Measurements from ENCODE around the gene C3orf18. TPM values are rescaled to one million over a fixed set of nuclear protein-coding genes. Genes with fewer than 3 reads are reported as not detected.

Gene C3orf18
- total RNA-seq, 2 experiments from 2014 or later = 29.0 to 33.9 TPM

- peaks cover 41% of the 10 kb centered on the region for H3K36me3 Mint-ChIP-seq (ENCODE audit: low read depth)
- peak overlapping the region; percentile 96 for H3K27ac Mint-ChIP-seq
- peaks cover 85% of the 10 kb centered on the region for H3K4me1 Mint-ChIP-seq
- ChIA-PET POLR2A (interaction anchor here (1.0 to 7.3 kb wide), 3 partner anchors 14 to 16 kb away, joined by 3 to 76 read pairs (median 3); no protein-coding TSS in a partner anchor), CTCF (interaction anchor here (2.6 to 11.1 kb wide), 4 partner anchors 11 to 28 kb away, joined by 8 to 284 read pairs (median 144); partner anchors contain the start of genes C3orf18, CISH, HEMK1 and MAPKAPK3)
- no peak overlapping the region for H3K4me3 Mint-ChIP-seq
- no peaks in the 10 kb centered on the region for H3K27me3 Mint-ChIP-seq
- DNase-seq = no peak
- no peaks in the 10 kb centered on the region for H3K9me3 Mint-ChIP-seq
Observed at GRCh38 chr3:50586763-50587070, 19.2 kb upstream of the C3orf18 start.

- Mint-ChIP-seq H3K36me3 (ENCODE audit: low read depth) (peaks cover 47% of the 10 kb centered on the region), H3K9me3 (no peaks in the 10 kb centered on the region), H3K4me3 (no peak overlapping the region), H3K27me3 (no peaks in the 10 kb centered on the region), H3K27ac (peak overlapping the region; percentile 60), H3K4me1 (peaks cover 85% of the 10 kb centered on the region)
- CTCF ChIA-PET = interaction anchor here (1.2 to 11.1 kb wide), 5 partner anchors 8 to 29 kb away, joined by 4 to 284 read pairs (median 76); partner anchors contain the start of genes C3orf18, CISH, HEMK1 and MAPKAPK3
- POLR2A ChIA-PET = interaction anchor here (1.4 to 7.3 kb wide), 2 partner anchors 16 to 17 kb away, joined by 3 to 76 read pairs; no protein-coding TSS in a partner anchor
- DNase-seq = no peak
Observed at GRCh38 chr3:50585919-50586762, 18.6 kb upstream of the C3orf18 start.

GRCh38 chr3:50584391-50584790 lies 16.8 kb upstream of the C3orf18 start:
- no peaks in the 10 kb centered on the region for H3K27me3 Mint-ChIP-seq
- peaks cover 85% of the 10 kb centered on the region for H3K4me1 Mint-ChIP-seq
- H3K9me3 Mint-ChIP-seq = no peaks in the 10 kb centered on the region
- POLR2A ChIA-PET = no interaction called here
- H3K27ac Mint-ChIP-seq = peak overlapping the region; percentile 12
- no peak for DNase-seq
- no peak overlapping the region for H3K4me3 Mint-ChIP-seq
- peaks cover 64% of the 10 kb centered on the region for H3K36me3 Mint-ChIP-seq (ENCODE audit: low read depth)
- CTCF ChIA-PET = interaction anchor here (0.6 to 17.2 kb wide), 3 partner anchors 5 to 30 kb away, joined by 3 to 284 read pairs (median 7); no protein-coding TSS in a partner anchor

- Mint-ChIP-seq H3K4me1 (peaks cover 86% of the 10 kb centered on the region), H3K27ac (peak overlapping the region; percentile 85), H3K27me3 (no peaks in the 10 kb centered on the region), H3K36me3 (ENCODE audit: low read depth) (peaks cover 69% of the 10 kb centered on the region), H3K9me3 (no peaks in the 10 kb centered on the region), H3K4me3 (no peak overlapping the region)
- no peak for DNase-seq
- CTCF ChIA-PET = interaction anchor here (0.6 to 17.2 kb wide), 3 partner anchors 6 to 30 kb away, joined by 3 to 284 read pairs (median 7); no protein-coding TSS in a partner anchor
- POLR2A ChIA-PET = interaction anchor here (0.6 to 1.0 kb wide), 2 partner anchors 9 to 94 kb away, joined by 4 to 6 read pairs; no protein-coding TSS in a partner anchor
Observed at GRCh38 chr3:50583897-50584296, 16.4 kb upstream of the C3orf18 start.

GRCh38 chr3:50582083-50582482 lies 14.5 kb upstream of the C3orf18 start:
- CTCF ChIA-PET = interaction anchor here (0.9 to 17.2 kb wide), 6 partner anchors 8 to 919 kb away, joined by 3 to 284 read pairs (median 8); partner anchors contain the start of gene MAPKAPK3
- H3K4me3 Mint-ChIP-seq = no peak overlapping the region
- peaks cover 81% of the 10 kb centered on the region for H3K36me3 Mint-ChIP-seq (ENCODE audit: low read depth)
- peak overlapping the region; percentile 88 for H3K27ac Mint-ChIP-seq
- no peaks in the 10 kb centered on the region for H3K9me3 Mint-ChIP-seq
- POLR2A ChIA-PET = no interaction called here
- no peak for DNase-seq
- no peaks in the 10 kb centered on the region for H3K27me3 Mint-ChIP-seq
- peaks cover 84% of the 10 kb centered on the region for H3K4me1 Mint-ChIP-seq

- peak overlapping the region; percentile 88 for H3K27ac Mint-ChIP-seq
- H3K9me3 Mint-ChIP-seq = no peaks in the 10 kb centered on the region
- ChIA-PET CTCF (interaction anchor here (0.9 to 17.2 kb wide), 8 partner anchors 8 to 919 kb away, joined by 3 to 284 read pairs (median 4); no protein-coding TSS in a partner anchor), POLR2A (no interaction called here)
- no peak for DNase-seq
- H3K4me3 Mint-ChIP-seq = no peak overlapping the region
- H3K27me3 Mint-ChIP-seq = no peaks in the 10 kb centered on the region
- peaks cover 82% of the 10 kb centered on the region for H3K4me1 Mint-ChIP-seq
- H3K36me3 Mint-ChIP-seq (ENCODE audit: low read depth) = peaks cover 87% of the 10 kb centered on the region
Observed at GRCh38 chr3:50581459-50581842, 13.9 kb upstream of the C3orf18 start.

- H3K4me1 Mint-ChIP-seq = peaks cover 84% of the 10 kb centered on the region
- DNase-seq = no peak
- peak overlapping the region; percentile 88 for H3K27ac Mint-ChIP-seq
- H3K9me3 Mint-ChIP-seq = no peaks in the 10 kb centered on the region
- ChIA-PET POLR2A (no interaction called here), CTCF (interaction anchor here (1.1 to 17.2 kb wide), 7 partner anchors 8 to 74 kb away, joined by 3 to 284 read pairs (median 4); no protein-coding TSS in a partner anchor)
- H3K27me3 Mint-ChIP-seq = no peaks in the 10 kb centered on the region
- H3K36me3 Mint-ChIP-seq (ENCODE audit: low read depth) = peaks cover 92% of the 10 kb centered on the region
- no peak overlapping the region for H3K4me3 Mint-ChIP-seq
Observed at GRCh38 chr3:50580683-50581458, 13.3 kb upstream of the C3orf18 start.

- POLR2A ChIA-PET = interaction anchor here (1.5 kb wide), 1 partner anchor 13 kb away, joined by 4 read pairs; no protein-coding TSS in a partner anchor
- CTCF ChIA-PET = interaction anchor here (2.5 to 17.2 kb wide), 4 partner anchors 13 to 39 kb away, joined by 12 to 284 read pairs (median 242); partner anchors contain the start of genes CISH and MAPKAPK3
- Mint-ChIP-seq H3K36me3 (ENCODE audit: low read depth) (peaks cover 74% of the 10 kb centered on the region), H3K27ac (peak overlapping the region; percentile 69), H3K9me3 (no peaks in the 10 kb centered on the region), H3K4me3 (no peak overlapping the region), H3K27me3 (no peaks in the 10 kb centered on the region), H3K4me1 (peaks cover 93% of the 10 kb centered on the region)
- DNase-seq = no peak
Observed at GRCh38 chr3:50577348-50577747, 9.8 kb upstream of the C3orf18 start.

- no peak for DNase-seq
- Mint-ChIP-seq H3K4me3 (peak overlapping the region; percentile 95), H3K27me3 (no peaks in the 10 kb centered on the region), H3K36me3 (ENCODE audit: low read depth) (peaks cover 73% of the 10 kb centered on the region), H3K27ac (peak overlapping the region; percentile 94), H3K4me1 (peaks cover 95% of the 10 kb centered on the region), H3K9me3 (no peaks in the 10 kb centered on the region)
- POLR2A ChIA-PET = interaction anchor here (7.0 kb wide), 1 partner anchor 35 kb away, joined by 168 read pairs; the partner anchor contains the start of gene CISH
- CTCF ChIA-PET = interaction anchor here (0.9 to 17.2 kb wide), 4 partner anchors 8 to 41 kb away, joined by 4 to 284 read pairs (median 242); partner anchors contain the start of genes C3orf18, CISH and MAPKAPK3
Observed at GRCh38 chr3:50575372-50575771, 7.8 kb upstream of the C3orf18 start.

GRCh38 chr3:50574444-50574831 lies 6.9 kb upstream of the C3orf18 start:
- H3K4me1 Mint-ChIP-seq = peaks cover 88% of the 10 kb centered on the region
- H3K27ac Mint-ChIP-seq = peak overlapping the region; percentile 94
- H3K27me3 Mint-ChIP-seq = no peaks in the 10 kb centered on the region
- DNase-seq = no peak
- H3K9me3 Mint-ChIP-seq = no peaks in the 10 kb centered on the region
- H3K36me3 Mint-ChIP-seq (ENCODE audit: low read depth) = peaks cover 71% of the 10 kb centered on the region
- POLR2A ChIA-PET = interaction anchor here (1.3 to 7.0 kb wide), 4 partner anchors 9 to 36 kb away, joined by 4 to 168 read pairs (median 20); partner anchors contain the start of gene CISH
- CTCF ChIA-PET = interaction anchor here (1.0 to 17.2 kb wide), 4 partner anchors 15 to 79 kb away, joined by 3 to 284 read pairs (median 242); partner anchors contain the start of genes CISH and MAPKAPK3
- H3K4me3 Mint-ChIP-seq = peak overlapping the region; percentile 95

- Mint-ChIP-seq H3K27ac (peak overlapping the region; percentile 94), H3K27me3 (no peaks in the 10 kb centered on the region), H3K4me3 (peak overlapping the region; percentile 95), H3K9me3 (no peaks in the 10 kb centered on the region), H3K36me3 (ENCODE audit: low read depth) (peaks cover 65% of the 10 kb centered on the region), H3K4me1 (peaks cover 82% of the 10 kb centered on the region)
- peak; percentile 93 for DNase-seq
- CTCF ChIA-PET = interaction anchor here (0.6 to 17.2 kb wide), 10 partner anchors 8 to 226 kb away, joined by 3 to 284 read pairs (median 6); partner anchors contain the start of genes CISH and MAPKAPK3
- POLR2A ChIA-PET = interaction anchor here (0.7 to 7.0 kb wide), 7 partner anchors 10 to 36 kb away, joined by 3 to 168 read pairs (median 8); partner anchors contain the start of gene CISH
Observed at GRCh38 chr3:50573566-50574443, 6.3 kb upstream of the C3orf18 start.
